NT2/D1 (cell line): ENCODE measurements around the gene ABCG1.

Experiments used
- SUZ12 ChIP-seq: IDR thresholded peaks from 2 replicates; pipeline ENCODE4 v1.6.1; 2011; ENCODE audit not compliant: insufficient read length, insufficient read depth; ENCODE audit errors: extremely low read depth
- YY1 ChIP-seq: IDR thresholded peaks from 2 replicates; pipeline ENCODE4 v1.6.1; 2011; ENCODE audit not compliant: insufficient read length, insufficient read depth
- ZNF274 ChIP-seq: IDR thresholded peaks from 2 replicates; pipeline ENCODE4 v1.6.1; 2011; ENCODE audit warnings: mild to moderate bottlenecking, low read depth, low read length

- TF ChIP-seq YY1 (no peak), ZNF274 (no peak), SUZ12 (no peak)
Observed at GRCh38 chr21:42291751-42292562, 73.0 kb downstream of the ABCG1 start.
